Right lobe of liver (tissue), 4 donors: ENCODE measurements around the gene GRID1.

Source experiments
- CTCF ChIP-seq, 4 donors: fragments of 200-600 bp in 3 of 4; fragments of 450-650 bp in 1 of 4; IDR thresholded peaks; one replicate each; pipeline versions ENCODE4 v1.5.1 to v1.8.0; 2016 to 2022; ENCODE audit warnings: antibody characterized with exemption in 4 of 4, mild to moderate bottlenecking in 2 of 4
- POLR2A ChIP-seq: fragments of 450-650 bp; IDR thresholded peaks from one replicate; pipeline ENCODE4 v1.6.1; 2017; ENCODE audit warnings: antibody characterized with exemption, mild to moderate bottlenecking
- donor health status: DM: no; HTN: no; CAD: no.
- donor health status: DM: no; HTN: no; CAD: no.
- donor health status: DM: no; HTN: yes; CAD: no.

DNA sequence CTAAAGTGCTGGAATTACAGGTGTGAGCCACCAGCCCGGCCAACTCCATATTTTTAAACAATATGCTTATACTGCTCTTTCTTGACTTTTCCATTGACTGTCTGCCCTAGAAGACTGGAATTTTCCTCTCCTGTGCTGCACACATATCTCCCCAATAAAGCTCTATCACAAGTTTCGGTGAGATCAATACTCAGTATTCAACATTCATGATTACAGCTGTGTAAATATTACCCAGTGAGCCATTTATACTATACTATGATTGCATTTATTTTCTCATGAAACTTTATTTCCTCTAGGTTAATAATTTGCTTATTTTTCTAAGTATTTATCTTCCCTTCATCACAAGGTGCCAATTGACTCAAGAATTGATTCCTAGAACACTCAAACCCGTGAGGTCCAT is 48.5 kb upstream of the GRID1 start:
- no peak for TF ChIP-seq CTCF (IDR thresholded peaks at IDR 0.05)
- TF ChIP-seq POLR2A, result no peak
